ENCODE data around the gene SPHK2.

DNA sequence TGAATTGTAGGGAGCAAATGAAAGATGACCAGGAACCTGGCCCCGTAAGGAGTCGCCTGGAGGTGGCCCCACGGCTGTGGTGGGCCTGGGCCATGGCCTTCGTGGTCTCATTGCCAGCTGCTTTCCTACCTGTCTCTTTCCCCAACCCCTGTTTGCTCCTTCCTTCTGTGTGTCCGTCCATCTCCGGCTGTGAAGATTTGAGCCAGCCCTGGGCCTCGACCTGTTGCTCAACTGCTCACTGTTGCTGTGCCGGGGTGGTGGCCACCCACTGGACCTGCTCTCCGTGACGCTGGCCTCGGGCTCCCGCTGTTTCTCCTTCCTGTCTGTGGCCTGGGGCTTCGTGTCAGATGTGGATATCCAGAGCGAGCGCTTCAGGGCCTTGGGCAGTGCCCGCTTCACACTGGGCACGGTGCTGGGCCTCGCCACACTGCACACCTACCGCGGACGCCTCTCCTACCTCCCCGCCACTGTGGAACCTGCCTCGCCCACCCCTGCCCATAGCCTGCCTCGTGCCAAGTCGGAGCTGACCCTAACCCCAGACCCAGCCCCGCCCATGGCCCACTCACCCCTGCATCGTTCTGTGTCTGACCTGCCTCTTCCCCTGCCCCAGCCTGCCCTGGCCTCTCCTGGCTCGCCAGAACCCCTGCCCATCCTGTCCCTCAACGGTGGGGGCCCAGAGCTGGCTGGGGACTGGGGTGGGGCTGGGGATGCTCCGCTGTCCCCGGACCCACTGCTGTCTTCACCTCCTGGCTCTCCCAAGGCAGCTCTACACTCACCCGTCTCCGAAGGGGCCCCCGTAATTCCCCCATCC, 9.4 kb downstream of the SPHK2 start:
- TF ChIP-seq EZH2 (IDR thresholded peaks at IDR 0.05; ENCODE audit: insufficient read depth, poor library complexity, severe bottlenecking) (no peak), EZH2phosphoT487 (IDR thresholded peaks at IDR 0.05; ENCODE audit: insufficient read depth, low read depth) (no peak)

All from GM23248 (cell line).